Measurements from ENCODE around the gene KCNQ1.

The KCNQ1 gene

GRCh38 chr11:2399488-2400068, 45.2 kb upstream of the KCNQ1 start:
- ATAC-seq = peak; percentile 12
- TF ChIP-seq GLIS3 (CRISPR knock-in tag; IDR thresholded peaks at IDR 0.05) (no peak), BACH2 (CRISPR knock-in tag; IDR thresholded peaks at IDR 0.05; ENCODE audit: borderline replicate concordance) (no peak), PPARA (CRISPR knock-in tag; IDR thresholded peaks at IDR 0.05; ENCODE audit: borderline replicate concordance) (no peak), TOX (CRISPR knock-in tag; IDR thresholded peaks at IDR 0.05; ENCODE audit: borderline replicate concordance) (no peak), ISL1 (CRISPR knock-in tag; IDR thresholded peaks at IDR 0.05) (no peak), ZNF8 (CRISPR knock-in tag; IDR thresholded peaks at IDR 0.05) (no peak), RARB (CRISPR knock-in tag; IDR thresholded peaks at IDR 0.05) (no peak), ZNF565 (CRISPR knock-in tag; conservative IDR thresholded peaks at IDR 0.05; ENCODE audit: low read depth) (no peak), SNAI2 (CRISPR knock-in tag; IDR thresholded peaks at IDR 0.05) (no peak), ZC3H10 (CRISPR knock-in tag; IDR thresholded peaks at IDR 0.05) (no peak), ZFP30 (CRISPR knock-in tag; IDR thresholded peaks at IDR 0.05) (no peak), ARNTL (CRISPR knock-in tag; IDR thresholded peaks at IDR 0.05; ENCODE audit: borderline replicate concordance, low read depth) (no peak), ZFP3 (CRISPR knock-in tag; IDR thresholded peaks at IDR 0.05) (no peak), POU6F1 (CRISPR knock-in tag; IDR thresholded peaks at IDR 0.05; ENCODE audit: borderline replicate concordance, low read depth) (no peak), PATZ1 (CRISPR knock-in tag; IDR thresholded peaks at IDR 0.05; ENCODE audit: borderline replicate concordance) (no peak), TSHZ2 (CRISPR knock-in tag; IDR thresholded peaks at IDR 0.05) (no peak), CREB5 (CRISPR knock-in tag; IDR thresholded peaks at IDR 0.05; ENCODE audit: low read depth) (no peak), CSRNP3 (CRISPR knock-in tag; IDR thresholded peaks at IDR 0.05) (no peak)

GRCh38 chr11:2400069-2400761, 44.6 kb upstream of the KCNQ1 start, which contains the start of gene TSSC4:
TSS of gene TSSC4 (plus strand) at chr11:2400750. CDS start at chr11:2402634, 1,884 bp downstream.
- peak; percentile 90 for ATAC-seq
- TF ChIP-seq ZFP30 (CRISPR knock-in tag; IDR thresholded peaks at IDR 0.05) (no peak), ESRRG (CRISPR knock-in tag; IDR thresholded peaks at IDR 0.05) (no peak), ZC3H10 (CRISPR knock-in tag; IDR thresholded peaks at IDR 0.05) (peak; percentile 10; the same call in 1 of the 2 replicates), TOX (CRISPR knock-in tag; IDR thresholded peaks at IDR 0.05; ENCODE audit: borderline replicate concordance) (peak; percentile 24; the same call in 1 of the 2 replicates), TCF4 (CRISPR knock-in tag; IDR thresholded peaks at IDR 0.05; ENCODE audit: borderline replicate concordance) (peak; percentile 23; the same call in 1 of the 2 replicates), ZFP3 (CRISPR knock-in tag; IDR thresholded peaks at IDR 0.05) (peak; percentile 87; the same call in 1 of the 2 replicates), TSHZ2 (CRISPR knock-in tag; IDR thresholded peaks at IDR 0.05) (peak; percentile 8; the same call in 1 of the 2 replicates), BACH2 (CRISPR knock-in tag; IDR thresholded peaks at IDR 0.05; ENCODE audit: borderline replicate concordance) (no peak)

Data from SK-N-SH treated with all-trans-retinoic acid at 6 μM for 48 hours (cell line).